ENCODE measurements around the gene DIP2C. TPM values are rescaled to one million over a fixed set of nuclear protein-coding genes. Genes with fewer than 3 reads are reported as not detected.

DIP2C gene
- total and polyA plus RNA-seq, 2 donors (not counting 1 experiment from before 2014, with no cell fraction given): 1.3 to 1.9 TPM

DNA sequence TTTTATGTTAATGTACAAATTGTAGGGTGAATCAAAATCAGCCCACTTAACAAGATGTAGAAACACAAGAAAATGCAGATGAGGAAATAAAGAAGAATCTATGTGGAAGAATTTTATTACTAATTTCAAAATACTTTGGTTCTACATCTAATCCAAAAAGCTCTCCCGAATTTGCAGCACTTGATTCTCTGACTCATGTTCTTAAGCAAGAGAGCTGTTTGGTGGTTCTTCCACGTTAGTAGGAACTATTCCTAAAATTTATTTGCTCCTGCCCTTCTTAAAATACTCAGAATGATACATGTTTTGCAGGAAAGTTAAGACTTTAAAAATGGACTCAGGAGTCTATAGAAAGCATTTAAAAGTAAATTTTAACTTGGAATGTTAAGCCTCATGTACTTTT is 462.5 kb downstream of the DIP2C start:
- TF ChIP-seq EZH2 (IDR thresholded peaks at IDR 0.05; ENCODE audit: borderline replicate concordance, insufficient read depth, low read depth, low read length, poor library complexity, severe bottlenecking): no peak
- TF ChIP-seq, protein P1, sequence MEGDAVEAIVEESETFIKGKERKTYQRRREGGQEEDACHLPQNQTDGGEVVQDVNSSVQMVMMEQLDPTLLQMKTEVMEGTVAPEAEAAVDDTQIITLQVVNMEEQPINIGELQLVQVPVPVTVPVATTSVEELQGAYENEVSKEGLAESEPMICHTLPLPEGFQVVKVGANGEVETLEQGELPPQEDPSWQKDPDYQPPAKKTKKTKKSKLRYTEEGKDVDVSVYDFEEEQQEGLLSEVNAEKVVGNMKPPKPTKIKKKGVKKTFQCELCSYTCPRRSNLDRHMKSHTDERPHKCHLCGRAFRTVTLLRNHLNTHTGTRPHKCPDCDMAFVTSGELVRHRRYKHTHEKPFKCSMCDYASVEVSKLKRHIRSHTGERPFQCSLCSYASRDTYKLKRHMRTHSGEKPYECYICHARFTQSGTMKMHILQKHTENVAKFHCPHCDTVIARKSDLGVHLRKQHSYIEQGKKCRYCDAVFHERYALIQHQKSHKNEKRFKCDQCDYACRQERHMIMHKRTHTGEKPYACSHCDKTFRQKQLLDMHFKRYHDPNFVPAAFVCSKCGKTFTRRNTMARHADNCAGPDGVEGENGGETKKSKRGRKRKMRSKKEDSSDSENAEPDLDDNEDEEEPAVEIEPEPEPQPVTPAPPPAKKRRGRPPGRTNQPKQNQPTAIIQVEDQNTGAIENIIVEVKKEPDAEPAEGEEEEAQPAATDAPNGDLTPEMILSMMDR (IDR thresholded peaks at IDR 0.05): no peak
- intact Hi-C loops (cut with micrococcal nuclease): no loop called here
- POLR2A ChIA-PET: no interaction called here
- H3K27ac Mint-ChIP-seq: no peak overlapping the region
- CTCF ChIA-PET: no interaction called here
- Histone ChIP-seq H3K36me3 (replicated peaks in 1 of 2; ENCODE audit: control extremely low read depth in 1 of 2, control insufficient read depth in 1 of 2, extremely low read depth in 1 of 2, insufficient read depth in 2 of 2, low read length in 1 of 2) (peaks cover 0 to 1% of the 10 kb centered on the region in 2 experiments), H3K4me1 (ENCODE audit: control insufficient read depth in 2 of 2, insufficient read depth in 2 of 2, low read length in 2 of 2) (no peaks in the 10 kb centered on the region), H3K4me2 (replicated peaks; ENCODE audit: low read depth, low read length, poor library complexity, severe bottlenecking) (no peak overlapping the region), H3K27ac (ENCODE audit: low read length in 2 of 2) (no peak overlapping the region), H2AFZ (ENCODE audit: insufficient read depth, low read depth, low read length, poor library complexity, severe bottlenecking) (no peak overlapping the region), H3K9me3 (ENCODE audit: control extremely low read depth in 1 of 3, control insufficient read depth in 2 of 3, insufficient read depth in 1 of 3, low read length in 2 of 3) (no peaks in the 10 kb centered on the region), H3K9ac (ENCODE audit: low read length) (no peak overlapping the region), H3K4me3 (ENCODE audit: control extremely low read depth in 1 of 5, extremely low read depth in 1 of 5, insufficient read depth in 1 of 5, low read depth in 2 of 5, low read length in 4 of 5) (no peak overlapping the region), H3K79me2 (ENCODE audit: control insufficient read depth, insufficient read depth, low read length) (no peaks in the 10 kb centered on the region), H4K20me1 (ENCODE audit: control insufficient read depth, insufficient read depth, low read length, poor library complexity, severe bottlenecking) (no peaks in the 10 kb centered on the region), H3K27me3 (replicated peaks in 1 of 4; ENCODE audit: control extremely low read depth in 1 of 4, control insufficient read depth in 3 of 4, insufficient read depth in 4 of 4, low read length in 3 of 4) (no peaks in the 10 kb centered on the region)
- ATAC-seq (ENCODE audit: low read depth): no peak
- no peaks in the 10 kb centered on the region for H3K9me3 Mint-ChIP-seq (ENCODE audit: insufficient read depth)
- peaks cover 2% of the 10 kb centered on the region for H3K4me1 Mint-ChIP-seq
- H3K4me3 Mint-ChIP-seq: no peak overlapping the region
- no peaks in the 10 kb centered on the region for H3K27me3 Mint-ChIP-seq
- WGBS (ENCODE audit: insufficient coverage): no CpG with 5 or more reads among the region's 2 CpGs
- DNase-seq: no peak

DNA sequence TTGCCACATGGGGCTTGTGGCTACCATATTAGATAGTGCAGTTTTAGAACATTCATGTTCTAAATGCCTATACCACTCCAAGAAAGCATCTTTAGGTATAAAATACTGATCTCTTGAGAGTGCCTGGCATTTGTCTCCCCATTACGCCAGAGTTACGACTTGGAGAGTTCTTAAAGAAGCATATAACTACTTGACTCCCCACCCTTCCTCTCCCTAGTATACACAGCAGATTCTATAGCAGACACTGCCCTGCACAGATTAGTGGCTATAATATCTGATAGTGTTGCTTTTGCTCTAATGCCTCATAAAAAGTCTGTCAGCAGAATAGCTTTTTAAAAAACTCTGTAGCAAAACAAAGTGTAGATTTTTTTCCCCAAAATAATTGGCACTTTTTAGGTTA is 463.4 kb downstream of the DIP2C start:
- Histone ChIP-seq H3K4me1 (ENCODE audit: control insufficient read depth in 2 of 2, insufficient read depth in 2 of 2, low read length in 2 of 2) (no peaks in the 10 kb centered on the region), H3K4me2 (replicated peaks; ENCODE audit: low read depth, low read length, poor library complexity, severe bottlenecking) (no peak overlapping the region), H3K27me3 (replicated peaks in 1 of 4; ENCODE audit: control extremely low read depth in 1 of 4, control insufficient read depth in 3 of 4, insufficient read depth in 4 of 4, low read length in 3 of 4) (no peaks in the 10 kb centered on the region), H3K36me3 (replicated peaks in 1 of 2; ENCODE audit: control extremely low read depth in 1 of 2, control insufficient read depth in 1 of 2, extremely low read depth in 1 of 2, insufficient read depth in 2 of 2, low read length in 1 of 2) (peaks cover 0 to 1% of the 10 kb centered on the region in 2 experiments), H3K4me3 (ENCODE audit: control extremely low read depth in 1 of 5, extremely low read depth in 1 of 5, insufficient read depth in 1 of 5, low read depth in 2 of 5, low read length in 4 of 5) (no peak overlapping the region), H4K20me1 (ENCODE audit: control insufficient read depth, insufficient read depth, low read length, poor library complexity, severe bottlenecking) (no peaks in the 10 kb centered on the region), H2AFZ (ENCODE audit: insufficient read depth, low read depth, low read length, poor library complexity, severe bottlenecking) (no peak overlapping the region), H3K27ac (ENCODE audit: low read length in 2 of 2) (no peak overlapping the region), H3K9me3 (ENCODE audit: control extremely low read depth in 1 of 3, control insufficient read depth in 2 of 3, insufficient read depth in 1 of 3, low read length in 2 of 3) (no peaks in the 10 kb centered on the region), H3K9ac (ENCODE audit: low read length) (no peak overlapping the region), H3K79me2 (ENCODE audit: control insufficient read depth, insufficient read depth, low read length) (no peaks in the 10 kb centered on the region)
- Mint-ChIP-seq H3K27ac (no peak overlapping the region), H3K4me3 (no peak overlapping the region), H3K4me1 (peaks cover 4% of the 10 kb centered on the region), H3K27me3 (no peaks in the 10 kb centered on the region), H3K9me3 (ENCODE audit: insufficient read depth) (no peaks in the 10 kb centered on the region)
- no peak for ATAC-seq (ENCODE audit: low read depth)
- no peak for TF ChIP-seq EZH2 (IDR thresholded peaks at IDR 0.05; ENCODE audit: borderline replicate concordance, insufficient read depth, low read depth, low read length, poor library complexity, severe bottlenecking)
- TF ChIP-seq, protein P1 (IDR thresholded peaks at IDR 0.05): no peak
- CTCF ChIA-PET: no interaction called here
- intact Hi-C loops (cut with micrococcal nuclease): no loop called here
- POLR2A ChIA-PET: no interaction called here
- no CpG with 5 or more reads among the region's 2 CpGs for WGBS (ENCODE audit: insufficient coverage)
- no peak for DNase-seq
